NCI-H1694 (cell line): Measurements from ENCODE around the gene ZNF888.
"Not testable (repeated sequence)": the region's sequence is repeated elsewhere in the genome, so short reads cannot be mapped to it uniquely, and the experiment has no call there.

ENCODE experiments used
- DNase-seq: peaks from one replicate; lab custom pipeline; 2025; lab: John Stamatoyannopoulos, UW

ZNF888 gene

GRCh38 chr19:52941941-52942385 lies 18.7 kb upstream of the ZNF888 start:
- DNase-seq = no peak

GRCh38 chr19:52941523-52941922 lies 18.3 kb upstream of the ZNF888 start:
- DNase-seq = not testable (repeated sequence)

GRCh38 chr19:52940905-52941304 lies 17.7 kb upstream of the ZNF888 start:
- not testable (repeated sequence) for DNase-seq

- DNase-seq = no peak
Observed at GRCh38 chr19:52938761-52939160, 15.5 kb upstream of the ZNF888 start.

- no peak for DNase-seq
Observed at GRCh38 chr19:52936954-52937325, 13.7 kb upstream of the ZNF888 start.

- no peak for DNase-seq
Observed at GRCh38 chr19:52936151-52936953, 13.1 kb upstream of the ZNF888 start.

- no peak for DNase-seq
Observed at GRCh38 chr19:52935434-52935833, 12.2 kb upstream of the ZNF888 start.

GRCh38 chr19:52924641-52925040 lies 1.4 kb upstream of the ZNF888 start:
- DNase-seq = not testable (repeated sequence)

GRCh38 chr19:52923778-52924593 lies 758 bp upstream of the ZNF888 start:
- no peak for DNase-seq

GRCh38 chr19:52917531-52917930 lies 5.7 kb downstream of the ZNF888 start:
- DNase-seq = no peak

- DNase-seq = no peak
Observed at GRCh38 chr19:52910648-52911047, 12.6 kb downstream of the ZNF888 start.

GRCh38 chr19:52904052-52904780 lies 19.0 kb downstream of the ZNF888 start:
- DNase-seq = not testable (repeated sequence)

GRCh38 chr19:52901842-52902241 lies 21.4 kb downstream of the ZNF888 start:
- no peak for DNase-seq

- DNase-seq = not testable (repeated sequence)
Observed at GRCh38 chr19:52898596-52898995, 24.6 kb downstream of the ZNF888 start.

- no peak for DNase-seq
Observed at GRCh38 chr19:52898101-52898500, 25.1 kb downstream of the ZNF888 start.

GRCh38 chr19:52897138-52897935 lies 25.9 kb downstream of the ZNF888 start, which contains the start of gene ZNF320:
TSS of gene ZNF320 (minus strand) at chr19:52897635. CDS start at chr19:52890255, 7,380 bp downstream.
- DNase-seq = no peak

GRCh38 chr19:52896431-52897137 lies 26.6 kb downstream of the ZNF888 start:
- no peak for DNase-seq

GRCh38 chr19:52891336-52891735 lies 31.9 kb downstream of the ZNF888 start:
- no peak for DNase-seq

- no peak for DNase-seq
Observed at GRCh38 chr19:52889931-52890330, 33.3 kb downstream of the ZNF888 start.

GRCh38 chr19:52889076-52889475 lies 34.2 kb downstream of the ZNF888 start:
- no peak for DNase-seq

GRCh38 chr19:52880895-52881389 lies 42.3 kb downstream of the ZNF888 start:
- no peak for DNase-seq
